Measurements from ENCODE around the gene DLGAP1. TPM values are rescaled to one million over a fixed set of nuclear protein-coding genes. Genes with fewer than 3 reads are reported as not detected.

Gene DLGAP1
- total and polyA plus RNA-seq, 2 of the 13 experiments (the other 11 are each of a cell fraction or from before 2014, with no cell fraction given), result 0.01 TPM; not detected in 1

GRCh38 chr18:3620146-3621119 lies 834.7 kb downstream of the DLGAP1 start (continued):
- TF ChIP-seq IRF9 (CRISPR knock-in tag; IDR thresholded peaks at IDR 0.05; ENCODE audit: borderline replicate concordance) (no peak), ZNF335 (CRISPR knock-in tag; IDR thresholded peaks at IDR 0.05) (no peak), MED8 (CRISPR knock-in tag; IDR thresholded peaks at IDR 0.05; ENCODE audit: insufficient replicate concordance) (peak; percentile 44), BRD4 (CRISPR knock-in tag; IDR thresholded peaks at IDR 0.05) (0 out of 2 replicates have a peak, but pooled peaks have one; percentile 57), PTBP1 (IDR thresholded peaks at IDR 0.05; ENCODE audit: low read depth, low read length, poor library complexity, severe bottlenecking) (no peak), GLMP (CRISPR knock-in tag; IDR thresholded peaks at IDR 0.05; ENCODE audit: borderline replicate concordance) (no peak), IKZF4 (CRISPR knock-in tag; IDR thresholded peaks at IDR 0.05; ENCODE audit: borderline replicate concordance, low read depth, not compliant biosample characterization) (no peak), DMTF1 (CRISPR knock-in tag; IDR thresholded peaks at IDR 0.05) (no peak), ZBTB38 (CRISPR knock-in tag; IDR thresholded peaks at IDR 0.05) (0 out of 2 replicates have a peak, but pooled peaks have one; percentile 39), ZNF761 (CRISPR knock-in tag; conservative IDR thresholded peaks at IDR 0.05) (no peak), ZMAT3 (CRISPR knock-in tag; conservative IDR thresholded peaks at IDR 0.05) (no peak), PHF21A (CRISPR knock-in tag; IDR thresholded peaks at IDR 0.05) (peak; percentile 44; the same call in 1 of the 2 replicates), TAF1 (CRISPR knock-in tag; IDR thresholded peaks at IDR 0.05) (peak; percentile 28; the same call in 1 of the 2 replicates), FOXJ3 (CRISPR knock-in tag; IDR thresholded peaks at IDR 0.05; ENCODE audit: borderline replicate concordance) (no peak), ZNF746 (CRISPR knock-in tag; IDR thresholded peaks at IDR 0.05) (no peak), EHMT2 (IDR thresholded peaks at IDR 0.05; ENCODE audit: borderline replicate concordance, low read depth, low read length) (no peak), ZNF441 (CRISPR knock-in tag; IDR thresholded peaks at IDR 0.05; ENCODE audit: borderline replicate concordance) (no peak)
- TF ChIP-seq, protein P1, sequence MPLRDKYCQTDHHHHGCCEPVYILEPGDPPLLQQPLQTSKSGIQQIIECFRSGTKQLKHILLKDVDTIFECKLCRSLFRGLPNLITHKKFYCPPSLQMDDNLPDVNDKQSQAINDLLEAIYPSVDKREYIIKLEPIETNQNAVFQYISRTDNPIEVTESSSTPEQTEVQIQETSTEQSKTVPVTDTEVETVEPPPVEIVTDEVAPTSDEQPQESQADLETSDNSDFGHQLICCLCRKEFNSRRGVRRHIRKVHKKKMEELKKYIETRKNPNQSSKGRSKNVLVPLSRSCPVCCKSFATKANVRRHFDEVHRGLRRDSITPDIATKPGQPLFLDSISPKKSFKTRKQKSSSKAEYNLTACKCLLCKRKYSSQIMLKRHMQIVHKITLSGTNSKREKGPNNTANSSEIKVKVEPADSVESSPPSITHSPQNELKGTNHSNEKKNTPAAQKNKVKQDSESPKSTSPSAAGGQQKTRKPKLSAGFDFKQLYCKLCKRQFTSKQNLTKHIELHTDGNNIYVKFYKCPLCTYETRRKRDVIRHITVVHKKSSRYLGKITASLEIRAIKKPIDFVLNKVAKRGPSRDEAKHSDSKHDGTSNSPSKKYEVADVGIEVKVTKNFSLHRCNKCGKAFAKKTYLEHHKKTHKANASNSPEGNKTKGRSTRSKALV (CRISPR knock-in tag; IDR thresholded peaks at IDR 0.05), result no peak
- TF ChIP-seq, protein P2, sequence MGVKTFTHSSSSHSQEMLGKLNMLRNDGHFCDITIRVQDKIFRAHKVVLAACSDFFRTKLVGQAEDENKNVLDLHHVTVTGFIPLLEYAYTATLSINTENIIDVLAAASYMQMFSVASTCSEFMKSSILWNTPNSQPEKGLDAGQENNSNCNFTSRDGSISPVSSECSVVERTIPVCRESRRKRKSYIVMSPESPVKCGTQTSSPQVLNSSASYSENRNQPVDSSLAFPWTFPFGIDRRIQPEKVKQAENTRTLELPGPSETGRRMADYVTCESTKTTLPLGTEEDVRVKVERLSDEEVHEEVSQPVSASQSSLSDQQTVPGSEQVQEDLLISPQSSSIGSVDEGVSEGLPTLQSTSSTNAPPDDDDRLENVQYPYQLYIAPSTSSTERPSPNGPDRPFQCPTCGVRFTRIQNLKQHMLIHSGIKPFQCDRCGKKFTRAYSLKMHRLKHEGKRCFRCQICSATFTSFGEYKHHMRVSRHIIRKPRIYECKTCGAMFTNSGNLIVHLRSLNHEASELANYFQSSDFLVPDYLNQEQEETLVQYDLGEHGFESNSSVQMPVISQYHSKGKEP (CRISPR knock-in tag; IDR thresholded peaks at IDR 0.05), result no peak

Data from HepG2 (cell line).